SKM-1 (cell line): ENCODE measurements around the gene CORIN.

Source experiments
- DNase-seq: peaks from one replicate; lab custom pipeline; 2025; ENCODE audit not compliant: unreplicated experiment; lab: John Stamatoyannopoulos, UW

The CORIN gene

GRCh38 chr4:47831026-47831679 is 6.7 kb downstream of the CORIN start:
- DNase-seq = no peak

GRCh38 chr4:47830265-47831025 is 7.4 kb downstream of the CORIN start:
- DNase-seq = no peak

GRCh38 chr4:47829438-47829837 is 8.4 kb downstream of the CORIN start:
- DNase-seq = no peak

- DNase-seq = no peak
Measured at GRCh38 chr4:47827343-47828047, 10.4 kb downstream of the CORIN start.

GRCh38 chr4:47824840-47825239 is 13.0 kb downstream of the CORIN start:
- DNase-seq = no peak

- DNase-seq = no peak
Measured at GRCh38 chr4:47819178-47819577, 18.7 kb downstream of the CORIN start.

- DNase-seq = no peak
Measured at GRCh38 chr4:47817275-47817674, 20.6 kb downstream of the CORIN start.

GRCh38 chr4:47816748-47817147 is 21.1 kb downstream of the CORIN start:
- no peak for DNase-seq

GRCh38 chr4:47814618-47815295 is 23.1 kb downstream of the CORIN start:
- DNase-seq = no peak

- DNase-seq = no peak
Measured at GRCh38 chr4:47809654-47810203, 28.1 kb downstream of the CORIN start.

GRCh38 chr4:47804598-47804997 is 33.3 kb downstream of the CORIN start:
- DNase-seq = no peak

- DNase-seq = no peak
Measured at GRCh38 chr4:47801481-47802002, 36.3 kb downstream of the CORIN start.

GRCh38 chr4:47798165-47798564 is 39.7 kb downstream of the CORIN start:
- DNase-seq = no peak

GRCh38 chr4:47791965-47792364 is 45.9 kb downstream of the CORIN start:
- DNase-seq = no peak

- DNase-seq = no peak
Measured at GRCh38 chr4:47790105-47790504, 47.8 kb downstream of the CORIN start.

GRCh38 chr4:47788126-47788525 is 49.7 kb downstream of the CORIN start:
- no peak for DNase-seq

- peak; percentile 8 for DNase-seq
Measured at GRCh38 chr4:47786958-47787370, 50.9 kb downstream of the CORIN start.

GRCh38 chr4:47785153-47785552 is 52.7 kb downstream of the CORIN start:
- no peak for DNase-seq

- no peak for DNase-seq
Measured at GRCh38 chr4:47784222-47784621, 53.6 kb downstream of the CORIN start.

- DNase-seq = no peak
Measured at GRCh38 chr4:47776353-47776752, 61.5 kb downstream of the CORIN start.

- no peak for DNase-seq
Measured at GRCh38 chr4:47774079-47774478, 63.8 kb downstream of the CORIN start.
